ENCODE data around the gene ACSM2A.
"Not testable (repeated sequence)": the region's sequence is repeated elsewhere in the genome, so short reads cannot be mapped to it uniquely, and the experiment has no call there.

- not testable (repeated sequence) for TF ChIP-seq CTCF (conservative IDR thresholded peaks at IDR 0.05; ENCODE audit: low read depth, low read length); EZH2 (IDR thresholded peaks at IDR 0.05; ENCODE audit: low read length, unreplicated experiment); EZH2phosphoT487 (IDR thresholded peaks at IDR 0.05; ENCODE audit: borderline replicate concordance, low read length)
Observed at GRCh38 chr16:20536669-20537068, 85.3 kb downstream of the ACSM2A start.
